Measurements from ENCODE around the gene PSMB5.

DNA sequence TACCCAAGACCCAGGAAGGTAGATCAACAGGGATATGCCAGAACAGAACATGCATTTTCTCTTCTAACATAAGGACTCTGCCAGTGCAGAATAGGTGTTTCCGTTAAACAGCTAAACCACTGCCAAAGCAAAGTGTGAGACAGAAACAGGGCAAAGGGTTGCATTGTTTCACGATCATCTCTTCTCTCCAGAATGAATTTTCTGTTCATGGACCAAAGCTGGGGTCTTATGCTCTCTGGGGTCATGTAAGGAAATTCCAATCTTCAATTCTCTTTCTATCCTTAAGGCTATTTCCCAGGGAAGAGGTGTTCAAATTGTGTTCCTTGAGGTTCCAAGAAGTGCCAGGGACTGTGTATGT is 10.9 kb downstream of the PSMB5 start:
- TF ChIP-seq, protein P1, sequence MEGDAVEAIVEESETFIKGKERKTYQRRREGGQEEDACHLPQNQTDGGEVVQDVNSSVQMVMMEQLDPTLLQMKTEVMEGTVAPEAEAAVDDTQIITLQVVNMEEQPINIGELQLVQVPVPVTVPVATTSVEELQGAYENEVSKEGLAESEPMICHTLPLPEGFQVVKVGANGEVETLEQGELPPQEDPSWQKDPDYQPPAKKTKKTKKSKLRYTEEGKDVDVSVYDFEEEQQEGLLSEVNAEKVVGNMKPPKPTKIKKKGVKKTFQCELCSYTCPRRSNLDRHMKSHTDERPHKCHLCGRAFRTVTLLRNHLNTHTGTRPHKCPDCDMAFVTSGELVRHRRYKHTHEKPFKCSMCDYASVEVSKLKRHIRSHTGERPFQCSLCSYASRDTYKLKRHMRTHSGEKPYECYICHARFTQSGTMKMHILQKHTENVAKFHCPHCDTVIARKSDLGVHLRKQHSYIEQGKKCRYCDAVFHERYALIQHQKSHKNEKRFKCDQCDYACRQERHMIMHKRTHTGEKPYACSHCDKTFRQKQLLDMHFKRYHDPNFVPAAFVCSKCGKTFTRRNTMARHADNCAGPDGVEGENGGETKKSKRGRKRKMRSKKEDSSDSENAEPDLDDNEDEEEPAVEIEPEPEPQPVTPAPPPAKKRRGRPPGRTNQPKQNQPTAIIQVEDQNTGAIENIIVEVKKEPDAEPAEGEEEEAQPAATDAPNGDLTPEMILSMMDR (IDR thresholded peaks at IDR 0.05; ENCODE audit: low read depth, low read length): no peak
- TF ChIP-seq EZH2phosphoT487 (IDR thresholded peaks at IDR 0.05; ENCODE audit: low read depth): no peak
